HG03280 (cell line): ENCODE results near the gene CEMIP2.
"Not testable (repeated sequence)": the region's sequence is repeated elsewhere in the genome, so short reads cannot be mapped to it uniquely, and the experiment has no call there.

Experiments
- ATAC-seq: cut with Tn5 transposase; IDR thresholded peaks from one replicate; pipeline ENCODE4 v1.9.1; 2021; ENCODE audit warnings: mild to moderate bottlenecking, moderate library complexity; ENCODE audit not compliant: unreplicated experiment

The CEMIP2 gene

GRCh38 chr9:71719562-71719961 is 48.8 kb downstream of the CEMIP2 start:
- ATAC-seq: no peak

DNA sequence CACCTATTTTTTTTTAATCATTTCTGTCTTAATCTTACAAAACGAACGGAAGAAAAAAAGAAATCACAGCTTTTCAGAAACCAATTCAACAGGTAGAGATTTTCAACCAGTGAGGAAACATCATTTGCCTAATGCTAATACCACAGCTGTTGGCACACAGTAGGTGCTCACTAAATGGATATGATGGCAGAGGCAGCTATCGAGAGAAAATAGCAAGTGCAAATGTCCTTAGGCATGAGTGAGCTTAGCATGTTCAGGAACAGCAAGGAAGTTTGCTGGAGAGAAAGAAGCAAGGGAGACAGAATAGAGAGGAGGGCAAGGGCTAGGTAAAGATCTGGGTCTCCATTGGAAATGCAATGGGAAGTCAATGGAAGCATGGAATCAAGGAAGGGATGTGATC is 49.2 kb downstream of the CEMIP2 start:
- no peak for ATAC-seq

DNA sequence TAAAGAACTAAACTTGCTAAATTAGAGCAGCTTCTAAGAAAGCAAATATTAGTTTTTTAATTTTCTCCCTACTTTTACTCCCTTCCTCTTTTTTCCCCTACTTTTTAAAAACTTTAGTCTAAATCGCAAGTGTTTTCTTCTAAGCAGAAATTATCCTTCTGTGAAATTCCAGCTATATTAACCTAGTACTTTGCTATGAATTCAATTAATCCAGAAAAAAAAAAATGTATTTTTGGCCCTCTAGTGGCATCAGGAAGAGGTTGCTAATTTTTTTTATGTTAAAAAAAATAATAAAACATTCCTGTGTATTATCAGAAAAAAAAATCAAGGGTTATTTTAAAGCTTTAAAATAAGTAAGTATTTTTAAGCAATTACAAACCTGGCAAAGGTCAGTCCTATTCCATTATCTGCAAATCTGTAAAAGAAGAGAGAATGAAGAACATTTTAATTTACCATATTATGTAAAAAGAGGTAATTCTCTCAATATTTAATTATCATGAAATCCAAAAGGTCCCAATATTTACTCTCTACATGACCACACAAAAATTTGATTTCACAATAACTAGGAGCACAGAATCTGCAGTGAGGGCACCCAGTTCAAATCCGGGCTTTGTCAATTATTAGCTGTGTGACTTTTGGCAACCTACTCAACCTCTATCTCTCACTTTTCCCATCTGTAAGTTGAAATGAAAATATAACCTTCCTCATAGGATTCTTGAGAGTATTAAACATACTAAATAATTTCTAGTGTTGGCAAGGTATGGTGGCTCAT is 52.0 kb downstream of the CEMIP2 start:
- ATAC-seq: no peak

DNA sequence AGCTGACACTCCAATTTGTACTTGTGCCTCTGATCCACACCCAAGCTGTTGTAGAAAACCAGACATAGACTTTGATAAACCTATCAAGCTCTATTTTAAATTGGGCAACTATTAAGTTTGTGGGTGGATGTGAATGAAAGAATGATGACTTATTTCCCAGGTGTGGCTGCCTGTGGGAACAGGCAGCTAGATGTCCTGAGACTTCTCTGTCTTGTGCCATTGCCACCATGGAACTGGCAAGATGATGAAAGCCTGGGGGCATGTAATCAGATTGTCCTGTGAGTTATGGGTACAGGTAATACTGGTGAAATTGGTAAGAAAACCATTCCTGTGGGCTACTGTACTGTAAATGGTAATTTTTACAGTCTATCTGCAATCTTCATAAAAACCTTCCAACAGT is 57.5 kb downstream of the CEMIP2 start:
- ATAC-seq: no peak

DNA sequence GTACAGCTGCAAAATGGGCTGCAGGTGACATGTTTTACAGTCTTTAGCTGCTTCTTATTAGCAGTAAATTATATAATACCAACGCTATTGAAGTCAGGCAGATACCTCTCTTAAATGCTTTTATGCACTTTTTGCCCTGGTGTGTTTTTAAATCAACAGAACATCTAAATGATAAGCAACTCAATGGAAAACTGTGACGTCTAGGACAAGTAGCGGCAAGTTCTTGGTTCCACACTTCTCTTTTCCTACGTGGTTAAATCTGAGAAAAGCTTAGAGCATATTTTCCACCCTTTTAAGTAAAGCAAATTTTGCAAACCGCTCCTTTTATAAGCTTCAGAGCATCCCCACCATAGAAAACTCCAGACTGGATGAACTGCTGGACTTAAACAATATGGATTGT is 58.1 kb downstream of the CEMIP2 start:
- no peak for ATAC-seq

DNA sequence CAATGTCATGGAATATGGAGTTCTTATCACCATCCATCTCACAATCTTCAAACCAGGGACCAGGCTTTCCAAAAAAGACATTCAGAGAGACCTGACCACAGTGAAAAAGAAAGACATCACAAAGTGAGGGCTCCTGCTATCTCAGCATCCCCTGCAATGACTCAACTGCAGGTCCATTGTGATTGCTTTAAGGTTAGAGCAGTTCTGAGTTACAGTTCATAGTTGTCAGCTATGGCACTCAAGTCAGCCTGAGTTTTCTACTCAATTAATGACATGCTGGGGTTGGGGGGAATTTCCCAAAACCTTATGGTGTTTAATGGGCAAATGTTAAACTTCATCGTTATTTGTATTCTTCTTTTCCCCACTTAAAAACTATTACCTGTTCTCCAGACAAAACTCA is 58.9 kb downstream of the CEMIP2 start:
- ATAC-seq: no peak

DNA sequence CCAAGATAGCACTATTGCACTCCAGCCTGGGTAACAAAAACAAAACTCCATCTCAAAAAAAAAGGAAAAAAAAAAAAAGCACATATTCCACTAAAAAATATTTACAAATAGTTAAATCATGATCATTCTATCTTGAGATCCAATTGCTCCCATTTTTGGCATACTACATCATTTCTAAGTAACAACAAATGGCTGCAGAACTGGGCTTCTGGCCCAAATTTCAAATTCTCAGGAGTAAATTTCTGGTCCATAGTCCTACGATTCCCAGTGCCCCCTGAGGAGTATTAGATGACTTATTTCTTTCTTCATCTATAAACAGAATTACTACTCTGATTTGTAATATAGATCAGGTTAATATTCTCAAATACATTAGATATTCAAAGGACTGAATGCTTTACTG is 62.1 kb downstream of the CEMIP2 start:
- no peak for ATAC-seq

- no peak for ATAC-seq
Observed at GRCh38 chr9:71704796-71705195, 63.5 kb downstream of the CEMIP2 start.

- no peak for ATAC-seq
Observed at GRCh38 chr9:71703172-71703872, 65.0 kb downstream of the CEMIP2 start.

DNA sequence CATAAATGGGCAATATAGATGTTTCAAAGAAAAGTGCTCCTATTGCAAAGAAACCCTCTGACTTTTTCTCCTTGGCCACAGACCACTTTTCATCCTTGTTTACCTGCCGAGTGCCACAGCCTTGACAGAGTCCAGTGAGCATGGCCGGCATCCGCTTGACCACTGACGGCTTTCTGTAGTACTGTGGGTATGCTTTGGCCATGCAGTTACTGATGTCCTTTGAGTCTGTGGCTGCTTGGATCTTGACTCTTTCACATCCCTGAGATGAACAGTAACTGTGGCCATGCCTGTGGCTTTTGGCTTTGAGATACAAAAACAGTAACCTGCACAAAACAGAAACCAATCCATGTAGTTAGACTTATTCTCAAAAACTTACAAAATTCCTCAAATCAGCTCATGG is 70.4 kb downstream of the CEMIP2 start:
- ATAC-seq: no peak

DNA sequence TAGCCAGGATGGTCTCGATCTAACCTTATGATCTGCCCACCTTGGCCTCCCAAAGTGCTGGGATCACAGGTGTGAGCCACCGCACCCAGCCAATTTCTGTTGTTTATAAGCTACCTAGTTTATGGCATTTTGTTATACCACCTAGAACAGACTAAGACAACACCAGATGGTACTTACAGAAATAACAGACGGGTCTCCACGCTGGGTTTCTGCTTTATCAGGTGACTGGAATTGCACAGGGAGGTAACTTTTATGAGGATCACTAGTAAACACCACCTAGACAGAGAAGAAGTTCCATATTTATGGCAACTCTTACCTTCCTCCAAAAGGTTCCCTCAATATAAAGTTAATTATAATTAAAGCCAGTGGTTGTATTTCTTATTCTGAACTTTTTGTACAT is 74.0 kb downstream of the CEMIP2 start:
- ATAC-seq: no peak

GRCh38 chr9:71693607-71694006 is 74.7 kb downstream of the CEMIP2 start:
- ATAC-seq: no peak

DNA sequence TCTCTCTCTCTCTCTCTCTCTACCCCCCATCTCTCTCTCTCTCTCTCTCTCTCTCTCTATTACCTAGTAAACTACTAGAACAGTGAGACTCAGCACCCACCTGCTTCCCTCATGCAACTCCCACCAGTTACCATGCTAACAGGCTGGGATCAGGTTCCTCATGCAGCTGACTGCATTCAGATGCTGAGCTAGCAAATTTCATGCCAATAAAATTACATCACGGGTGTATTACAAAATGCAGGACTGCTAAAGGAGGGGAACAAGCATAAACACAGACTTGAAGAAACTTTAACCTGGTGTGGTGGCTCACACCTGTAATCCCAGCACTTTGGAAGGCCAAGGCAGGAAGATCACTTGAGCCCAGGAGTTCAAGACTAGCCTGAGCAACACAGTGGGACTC is 76.0 kb downstream of the CEMIP2 start:
- no peak for ATAC-seq

GRCh38 chr9:71691576-71691975 is 76.7 kb downstream of the CEMIP2 start:
- not testable (repeated sequence) for ATAC-seq

DNA sequence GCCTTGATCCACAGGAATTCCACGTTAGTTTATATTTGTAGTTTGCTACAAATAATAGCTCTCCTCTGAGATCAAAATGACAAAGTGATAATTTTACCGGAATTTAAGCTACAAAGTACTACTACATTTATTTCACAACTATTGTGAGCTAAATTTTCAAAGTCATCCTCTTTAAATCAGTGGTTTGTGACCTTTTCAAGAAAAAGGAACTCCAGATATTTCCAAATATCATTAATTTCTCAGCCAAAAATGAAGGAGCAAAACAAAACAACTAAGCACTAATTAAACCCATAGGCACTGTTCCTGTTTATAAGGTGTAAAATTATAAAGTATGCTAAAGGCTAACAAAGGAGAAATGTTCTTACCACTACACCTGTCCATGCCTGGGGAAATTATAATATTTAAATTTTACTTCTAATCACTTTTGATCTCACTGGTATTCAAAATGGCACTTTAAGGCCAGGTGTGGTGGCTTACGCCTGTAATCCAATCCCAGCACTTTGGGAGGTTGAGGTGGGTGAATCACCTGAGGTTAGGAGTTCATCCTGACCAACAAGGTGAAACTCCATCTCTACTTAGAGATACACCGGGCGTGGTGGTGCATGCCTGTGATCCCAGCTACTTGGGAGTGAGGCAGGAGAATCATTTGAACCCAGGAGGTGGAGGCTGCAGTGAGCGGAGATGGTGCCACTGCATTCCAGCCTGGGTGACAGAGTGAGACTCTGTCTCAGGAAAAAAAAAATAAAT is 77.5 kb downstream of the CEMIP2 start:
- ATAC-seq: no peak

GRCh38 chr9:71690063-71690688 is 78.1 kb downstream of the CEMIP2 start:
- no peak for ATAC-seq

DNA sequence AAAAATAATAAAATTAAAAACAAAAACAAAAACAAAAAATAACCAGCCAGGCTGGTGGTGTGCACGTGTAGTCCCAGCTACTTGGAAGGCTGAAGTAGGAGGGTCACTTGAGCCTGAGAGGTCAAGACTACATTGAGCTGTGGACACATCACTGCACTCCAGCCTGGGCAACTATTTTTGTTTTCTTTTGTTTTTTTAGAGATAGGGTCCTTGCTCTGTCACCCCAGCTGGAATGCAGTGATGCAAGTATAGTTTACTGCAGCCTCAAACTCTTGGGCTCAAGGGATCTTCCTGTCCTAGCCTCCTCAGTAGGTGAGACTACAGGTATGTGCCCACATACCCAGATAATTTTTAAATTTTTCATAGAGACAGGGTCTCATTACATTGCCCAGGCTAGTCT is 80.6 kb downstream of the CEMIP2 start:
- no peak for ATAC-seq

- ATAC-seq: no peak
Observed at GRCh38 chr9:71685988-71686387, 82.3 kb downstream of the CEMIP2 start.

DNA sequence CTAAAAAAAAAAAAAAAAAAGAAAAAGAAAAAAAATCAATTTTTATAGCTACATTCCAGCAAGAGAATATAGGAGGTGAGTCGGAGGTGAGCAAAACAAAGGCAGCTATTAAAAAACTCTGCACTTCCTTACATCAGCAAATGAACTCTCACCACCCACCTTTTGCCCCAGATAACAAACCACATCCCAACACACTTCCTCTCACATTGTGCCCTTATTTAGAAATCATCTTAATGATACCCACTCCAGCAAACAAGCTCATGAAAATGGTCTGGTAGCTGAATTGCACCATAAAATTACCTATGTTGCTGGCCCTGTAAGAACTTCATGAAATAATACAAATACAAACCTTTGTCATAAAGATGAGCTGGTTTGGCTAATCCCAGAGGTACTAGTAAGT is 82.9 kb downstream of the CEMIP2 start:
- no peak for ATAC-seq

GRCh38 chr9:71684566-71684965 is 83.7 kb downstream of the CEMIP2 start:
- ATAC-seq: no peak

DNA sequence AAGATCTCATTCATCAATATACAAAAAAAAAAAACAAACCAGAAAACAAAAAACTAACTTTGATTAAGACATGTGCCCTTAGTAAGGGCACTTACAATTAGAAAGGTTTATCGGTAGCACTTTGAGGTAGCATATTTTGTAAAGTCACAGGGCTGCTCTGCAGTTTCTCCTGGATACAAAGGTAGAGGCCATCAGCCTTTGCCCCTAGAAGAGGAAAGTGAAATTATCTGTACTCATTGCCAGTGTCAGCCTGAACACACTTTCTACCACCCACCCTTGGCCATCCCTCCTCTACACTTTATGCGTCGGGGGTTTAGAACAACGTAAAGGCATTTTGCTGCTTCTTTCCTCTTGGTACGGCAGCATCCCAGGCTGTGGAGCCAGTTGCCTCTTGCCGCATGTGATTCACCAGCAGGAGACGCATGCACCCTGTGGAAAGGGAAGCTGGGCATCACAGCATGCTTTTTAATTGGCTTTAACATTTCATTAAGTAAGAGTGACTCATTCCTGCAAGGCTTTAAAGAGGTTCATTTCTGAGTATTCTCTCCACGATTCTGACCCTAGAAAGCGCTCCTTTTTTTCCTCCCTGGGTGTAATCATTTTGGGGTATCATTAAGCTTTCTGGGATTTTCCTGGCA is 84.6 kb downstream of the CEMIP2 start:
- no peak for ATAC-seq
